Calu3 (cell line): ENCODE results near the gene FGFBP3. TPM values are rescaled to one million over a fixed set of nuclear protein-coding genes. Genes with fewer than 3 reads are reported as not detected.

Source experiments
- BruUV-seq: library from RNA; stranded (reverse); fragments of 400-500 nt; replicated peaks from 2 replicates; lab custom pipeline; 2021; lab: Mats Ljungman, UMichigan
- CTCF ChIA-PET: fragments of 300-600 bp; sonication (Branson Sonifier 250); formaldehyde crosslinking; loops from one replicate; lab custom pipeline; 2022; ENCODE audit warnings: antibody characterized with exemption; lab: Charles Lee
- DNase-seq: peaks from one replicate; pipeline ENCODE4 v3.0.0; 2022
- H3K27ac Mint-ChIP-seq: one replicate; pipeline ENCODE4 v1.8.0; 2022; ENCODE audit warnings: mixed read lengths; ENCODE audit not compliant: unreplicated experiment
- H3K27me3 Mint-ChIP-seq: one replicate; pipeline ENCODE4 v1.8.0; 2022; ENCODE audit warnings: mixed read lengths; ENCODE audit not compliant: unreplicated experiment
- H3K36me3 Mint-ChIP-seq: one replicate; pipeline ENCODE4 v1.8.0; 2022; ENCODE audit warnings: mild to moderate bottlenecking, moderate library complexity, mixed read lengths; ENCODE audit not compliant: insufficient read depth, unreplicated experiment
- H3K4me1 Mint-ChIP-seq: one replicate; pipeline ENCODE4 v1.8.0; 2022; ENCODE audit warnings: mild to moderate bottlenecking, low read depth, mixed read lengths; ENCODE audit not compliant: unreplicated experiment
- H3K4me3 Mint-ChIP-seq: one replicate; pipeline ENCODE4 v1.8.0; 2022; ENCODE audit warnings: mild to moderate bottlenecking, low read depth, moderate library complexity, mixed read lengths; ENCODE audit not compliant: unreplicated experiment
- H3K9me3 Mint-ChIP-seq: one replicate; pipeline ENCODE4 v1.8.0; 2022; ENCODE audit warnings: low read depth, mixed read lengths; ENCODE audit not compliant: unreplicated experiment
- intact Hi-C: fragments of 100-400 bp; cut with micrococcal nuclease; formaldehyde crosslinking; loops from one replicate; pipeline ENCODE4 v1.10.0; 2022; ENCODE audit not compliant: unreplicated experiment
- total RNA-seq: library from RNA; stranded (reverse); gene quantifications from 2 replicates; pipeline ENCODE4 v1.2.3, GENCODE V29; 2022
- TF ChIP-seq, protein P1 (sequence below): fragments of 200-600 bp; IDR thresholded peaks from one replicate; pipeline ENCODE4 v1.8.0; 2022; ENCODE audit warnings: antibody characterized with exemption; ENCODE audit not compliant: unreplicated experiment

The FGFBP3 gene
- total RNA-seq, 1 experiment from 2014 or later = 2.1 TPM

DNA sequence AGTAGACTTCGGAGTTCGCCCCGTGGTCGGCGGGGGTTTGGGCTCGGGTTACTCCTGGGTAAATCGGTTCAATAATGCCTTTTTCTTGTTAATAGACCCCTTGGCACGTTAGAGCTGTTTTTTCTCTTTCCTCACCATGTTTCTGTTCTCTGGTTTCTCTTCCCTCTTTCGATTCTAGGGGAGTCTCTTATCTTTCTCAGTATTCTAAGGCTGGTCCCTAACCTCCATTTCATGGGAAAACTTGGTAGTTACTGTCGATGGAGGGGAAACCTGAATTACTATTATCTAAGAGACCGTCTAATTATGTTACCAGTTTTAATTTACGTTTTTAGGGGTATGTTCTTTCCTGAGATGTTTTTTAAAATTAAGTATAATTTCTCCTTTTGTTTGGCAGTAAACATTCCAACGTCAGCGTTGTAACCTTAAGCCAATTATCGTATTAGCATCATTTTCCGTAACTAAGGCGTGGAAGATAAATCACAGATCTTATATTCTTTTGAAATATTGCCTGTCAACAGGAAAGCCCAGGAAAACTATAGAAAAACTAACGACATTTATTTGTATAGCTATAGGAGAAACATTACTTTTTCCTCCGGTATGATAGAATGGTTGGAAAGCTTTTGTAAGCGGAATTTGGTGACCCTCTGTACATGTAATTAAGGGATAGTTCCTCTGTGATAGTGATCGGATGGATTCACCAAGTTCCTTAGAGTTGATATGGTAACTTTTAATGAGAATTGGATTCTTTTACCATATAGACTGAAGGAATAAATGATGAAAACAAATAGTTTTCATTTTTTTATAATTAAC, 15.1 kb upstream of the FGFBP3 start:
- Mint-ChIP-seq H3K9me3 (no peaks in the 10 kb centered on the region), H3K27me3 (no peaks in the 10 kb centered on the region), H3K27ac (peak overlapping the region; percentile 92), H3K36me3 (peaks cover 25% of the 10 kb centered on the region), H3K4me3 (peak overlapping the region; percentile 79), H3K4me1 (peaks cover 14% of the 10 kb centered on the region)
- no peak for DNase-seq
- BruUV-seq = TSS peak; percentile 51
- intact Hi-C loops = no loop called here
- CTCF ChIA-PET = interaction anchor here (1.0 to 1.1 kb wide), 2 partner anchors 12 to 16 kb away, joined by 3 read pairs; partner anchors contain the start of gene FGFBP3
- TF ChIP-seq, protein P1, sequence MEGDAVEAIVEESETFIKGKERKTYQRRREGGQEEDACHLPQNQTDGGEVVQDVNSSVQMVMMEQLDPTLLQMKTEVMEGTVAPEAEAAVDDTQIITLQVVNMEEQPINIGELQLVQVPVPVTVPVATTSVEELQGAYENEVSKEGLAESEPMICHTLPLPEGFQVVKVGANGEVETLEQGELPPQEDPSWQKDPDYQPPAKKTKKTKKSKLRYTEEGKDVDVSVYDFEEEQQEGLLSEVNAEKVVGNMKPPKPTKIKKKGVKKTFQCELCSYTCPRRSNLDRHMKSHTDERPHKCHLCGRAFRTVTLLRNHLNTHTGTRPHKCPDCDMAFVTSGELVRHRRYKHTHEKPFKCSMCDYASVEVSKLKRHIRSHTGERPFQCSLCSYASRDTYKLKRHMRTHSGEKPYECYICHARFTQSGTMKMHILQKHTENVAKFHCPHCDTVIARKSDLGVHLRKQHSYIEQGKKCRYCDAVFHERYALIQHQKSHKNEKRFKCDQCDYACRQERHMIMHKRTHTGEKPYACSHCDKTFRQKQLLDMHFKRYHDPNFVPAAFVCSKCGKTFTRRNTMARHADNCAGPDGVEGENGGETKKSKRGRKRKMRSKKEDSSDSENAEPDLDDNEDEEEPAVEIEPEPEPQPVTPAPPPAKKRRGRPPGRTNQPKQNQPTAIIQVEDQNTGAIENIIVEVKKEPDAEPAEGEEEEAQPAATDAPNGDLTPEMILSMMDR = no peak

DNA sequence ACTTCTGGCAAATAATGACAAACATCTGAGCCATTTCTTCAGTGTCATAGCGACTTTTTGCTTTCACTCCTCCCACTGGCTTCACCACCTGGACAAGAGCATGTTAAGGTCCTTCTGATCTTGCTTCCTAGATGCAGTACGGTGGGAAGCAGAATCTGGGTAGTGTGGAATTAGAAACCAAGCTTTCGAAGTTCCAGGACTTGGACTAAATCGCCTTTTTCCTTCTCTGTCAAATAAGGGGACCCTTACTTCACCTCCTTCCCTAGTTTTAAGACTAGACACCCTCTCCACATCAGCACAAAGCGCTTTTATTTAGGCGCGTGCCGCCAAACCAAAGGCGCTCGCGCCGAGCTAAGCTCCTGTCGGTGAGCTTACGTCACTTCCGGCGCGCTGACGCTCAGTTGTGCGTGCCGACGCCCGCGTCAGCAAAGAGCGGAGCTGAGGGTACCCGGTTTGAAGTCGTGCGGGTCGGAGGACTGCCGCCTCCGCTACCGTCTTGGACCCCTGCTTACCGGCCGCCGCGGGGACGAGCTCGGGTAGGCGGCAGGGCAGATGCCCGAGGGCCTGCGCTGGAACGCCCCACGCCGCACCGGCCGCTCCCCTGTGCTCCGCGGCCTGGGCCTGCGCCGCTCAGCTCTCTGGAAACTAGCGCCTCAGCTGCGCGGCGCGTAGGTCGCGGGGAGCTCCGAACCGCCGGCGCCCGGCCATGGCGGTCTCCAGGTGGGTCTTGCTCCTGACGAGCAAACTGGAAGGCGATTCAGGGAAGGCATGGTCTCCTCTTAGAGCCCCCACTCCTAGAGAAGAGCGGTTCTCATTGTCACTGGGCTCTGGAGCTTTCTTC, 14.3 kb upstream of the FGFBP3 start, which contains the start of gene BTAF1:
TSS of gene BTAF1 (plus strand) at position 400 of the 841 bp plus-strand sequence. CDS start at position 707, 307 bp downstream.
- Mint-ChIP-seq H3K9me3 (peaks cover 2% of the 10 kb centered on the region), H3K36me3 (peaks cover 25% of the 10 kb centered on the region), H3K27me3 (no peaks in the 10 kb centered on the region), H3K4me3 (peak within 1 kb of the TSS; percentile 79), H3K4me1 (peaks cover 14% of the 10 kb centered on the region), H3K27ac (peak within 1 kb of the TSS; percentile 92)
- TF ChIP-seq, protein P1 = no peak
- CTCF ChIA-PET = interaction anchor here (1.0 to 1.1 kb wide), 2 partner anchors 11 to 15 kb away, joined by 3 read pairs; partner anchors contain the start of gene FGFBP3
- peak; percentile 76 for DNase-seq
- intact Hi-C loops = no loop called here
- BruUV-seq = TSS peak; percentile 98

DNA sequence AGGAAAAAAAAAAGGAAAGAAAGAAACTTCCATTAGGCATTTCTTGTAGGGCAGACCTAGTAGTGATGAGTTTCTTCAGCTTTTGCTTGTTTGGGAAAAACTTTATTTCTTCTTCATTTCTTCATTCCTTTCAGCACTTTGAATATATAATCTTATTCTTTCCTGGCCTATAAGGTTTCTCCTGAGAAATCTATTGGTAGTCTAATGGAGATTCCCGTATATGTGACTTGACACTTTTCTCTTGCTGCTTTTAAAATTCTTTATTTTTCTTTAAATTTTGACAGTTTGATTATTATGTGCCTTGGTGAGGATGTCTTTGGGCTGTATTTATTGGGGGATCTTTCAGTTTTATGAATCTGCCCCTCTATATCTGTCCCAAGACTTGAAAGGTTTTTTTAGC, 10.4 kb upstream of the FGFBP3 start:
- Mint-ChIP-seq H3K9me3 (peaks cover 2% of the 10 kb centered on the region), H3K27me3 (no peaks in the 10 kb centered on the region), H3K36me3 (peaks cover 20% of the 10 kb centered on the region), H3K4me3 (no peak overlapping the region), H3K4me1 (no peaks in the 10 kb centered on the region), H3K27ac (no peak overlapping the region)
- no TSS peak for BruUV-seq
- TF ChIP-seq, protein P1 = no peak
- CTCF ChIA-PET = no interaction called here
- no peak for DNase-seq
- intact Hi-C loops = no loop called here

DNA sequence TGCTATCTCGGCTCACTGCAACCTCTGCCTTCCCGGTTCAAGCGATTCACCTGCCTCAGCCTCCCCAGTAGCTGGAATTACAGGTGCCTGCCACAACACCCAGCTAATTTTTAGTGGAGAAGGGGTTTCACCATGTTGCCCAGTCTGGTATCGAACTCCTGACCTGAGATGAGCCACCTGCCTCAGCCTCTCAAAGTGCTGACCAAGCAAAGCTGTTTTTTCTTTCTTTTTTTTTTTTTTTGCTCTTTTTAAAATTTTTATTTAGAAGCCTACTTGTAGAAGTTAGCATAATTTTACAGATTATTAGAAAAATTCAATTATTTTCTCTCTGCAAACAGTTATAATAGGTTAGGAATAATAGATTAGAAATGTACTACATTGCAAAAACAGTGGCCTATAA, 1.2 kb upstream of the FGFBP3 start:
- intact Hi-C loops = loop anchor here (5.0 kb wide), 4 partner anchors 53 to 523 kb away; no protein-coding TSS in a partner anchor
- no TSS peak for BruUV-seq
- TF ChIP-seq, protein P1 = no peak

More for the DNA sequence above, 1.2 kb upstream of the FGFBP3 start:
- peaks cover 11% of the 10 kb centered on the region for H3K27me3 Mint-ChIP-seq
- H3K4me1 Mint-ChIP-seq = peaks cover 20% of the 10 kb centered on the region
- H3K9me3 Mint-ChIP-seq = no peaks in the 10 kb centered on the region
- H3K36me3 Mint-ChIP-seq = peaks cover 18% of the 10 kb centered on the region
- H3K27ac Mint-ChIP-seq = no peak overlapping the region
- H3K4me3 Mint-ChIP-seq = no peak overlapping the region
- no peak for DNase-seq
- CTCF ChIA-PET = no interaction called here
